B cell (primary cell): Measurements from ENCODE around the gene RTL1. TPM values are rescaled to one million over a fixed set of nuclear protein-coding genes. Genes with fewer than 3 reads are reported as not detected.

Experiments
- ATAC-seq: fragments of 200-7000 bp; cut with Tn5 transposase; one replicate; pipeline ENCODE4 v1.10.0; 2021; ENCODE audit warnings: low read depth, mild to moderate bottlenecking, moderate number of reproducible peaks, moderate library complexity
- CTCF ChIA-PET: fragments of 350-600 bp; sonication (Branson Sonifier 250); formaldehyde crosslinking; loops from one replicate; lab custom pipeline; 2021; ENCODE audit warnings: antibody characterized with exemption, inconsistent platforms; lab: Charles Lee
- POLR2A ChIA-PET: fragments of 350-600 bp; sonication (Branson Sonifier 250); formaldehyde crosslinking; loops from one replicate; lab custom pipeline; 2021; ENCODE audit warnings: antibody characterized with exemption; lab: Charles Lee
- DNase-seq: peaks from one replicate; pipeline ENCODE4 v3.0.0; 2013
- H2AFZ ChIP-seq: 2 replicates; pipeline ENCODE4 v1.6.1; 2012; ENCODE audit warnings: mild to moderate bottlenecking, low read depth, low read length; ENCODE audit not compliant: insufficient read depth, poor library complexity, severe bottlenecking
- H3K27ac ChIP-seq, 2 donors: 1 replicate in 1 of 2; 2 replicates in 1 of 2; pipeline ENCODE4 v1.5.1; 2012 to 2013; ENCODE audit warnings: low read length in 2 of 2, mild to moderate bottlenecking in 2 of 2, moderate library complexity in 1 of 2
- H3K27me3 ChIP-seq, 4 experiments: fragments of 200-600 bp in 1 of 4; sonication (generic) in 1 of 4; replicated peaks in 1 of 4; 1 replicate in 2 of 4; 2 replicates in 2 of 4; pipeline versions ENCODE4 v1.6.1 to v1.7.0; 2013 to 2016; ENCODE audit warnings: low read length in 3 of 4, mild to moderate bottlenecking in 2 of 4, mixed read lengths in 1 of 4, moderate library complexity in 1 of 4; ENCODE audit not compliant: insufficient read depth in 4 of 4, control insufficient read depth in 3 of 4; ENCODE audit errors: control extremely low read depth in 1 of 4
- H3K36me3 ChIP-seq, 2 experiments: replicated peaks in 1 of 2; 1 replicate in 1 of 2; 2 replicates in 1 of 2; pipeline versions ENCODE4 v1.6.1 to v1.7.1; 2013; ENCODE audit warnings: low read length in 1 of 2; ENCODE audit not compliant: insufficient read depth in 2 of 2, control insufficient read depth in 1 of 2; ENCODE audit errors: control extremely low read depth in 1 of 2, extremely low read depth in 1 of 2
- H3K4me1 ChIP-seq, 2 donors: fragments of 200-600 bp in 1 of 2; sonication (generic) in 1 of 2; 1 replicate in 1 of 2; 2 replicates in 1 of 2; pipeline versions ENCODE4 v1.5.1 to v1.6.1; 2013 to 2017; ENCODE audit warnings: low read length in 2 of 2; ENCODE audit not compliant: control insufficient read depth in 2 of 2, insufficient read depth in 2 of 2
- H3K4me2 ChIP-seq: replicated peaks from 2 replicates; pipeline ENCODE3; 2012; ENCODE audit warnings: mild to moderate bottlenecking, low read depth, low read length; ENCODE audit not compliant: poor library complexity, severe bottlenecking
- H3K4me3 ChIP-seq, 5 experiments: fragments of 200-600 bp in 1 of 5; sonication (generic) in 1 of 5; 1 replicate in 3 of 5; 2 replicates in 2 of 5; pipeline versions ENCODE4 v1.5.1 to v1.7.0; 2011 to 2016; ENCODE audit warnings: low read length in 4 of 5, mild to moderate bottlenecking in 4 of 5, low read depth in 2 of 5, control low read depth in 1 of 5, moderate library complexity in 1 of 5; ENCODE audit not compliant: insufficient read depth in 1 of 5; ENCODE audit errors: control extremely low read depth in 1 of 5, extremely low read depth in 1 of 5
- H3K79me2 ChIP-seq: fragments of 200-600 bp; sonication (generic); one replicate; pipeline ENCODE4 v1.6.0; 2016; ENCODE audit warnings: low read length; ENCODE audit not compliant: control insufficient read depth, insufficient read depth
- H3K9ac ChIP-seq: fragments of 200-600 bp; sonication (generic); 2 replicates; pipeline ENCODE4 v1.6.1; 2017; ENCODE audit warnings: mild to moderate bottlenecking, low read length, moderate library complexity
- H3K9me3 ChIP-seq, 3 donors: one replicate each; pipeline versions ENCODE4 v1.6.1 to v1.7.1; 2013; ENCODE audit warnings: low read length in 2 of 3; ENCODE audit not compliant: control insufficient read depth in 2 of 3, insufficient read depth in 1 of 3; ENCODE audit errors: control extremely low read depth in 1 of 3
- H4K20me1 ChIP-seq: 2 replicates; pipeline ENCODE4 v1.6.0; 2012; ENCODE audit warnings: mild to moderate bottlenecking, low read length; ENCODE audit not compliant: insufficient read depth, control insufficient read depth, poor library complexity, severe bottlenecking
- H3K27ac Mint-ChIP-seq: one replicate; pipeline ENCODE4 v1.8.0; 2021; ENCODE audit warnings: mixed read lengths
- H3K27me3 Mint-ChIP-seq: one replicate; pipeline ENCODE4 v1.8.0; 2021; ENCODE audit warnings: mixed read lengths
- H3K4me1 Mint-ChIP-seq: one replicate; pipeline ENCODE4 v1.8.0; 2021; ENCODE audit warnings: mixed read lengths
- H3K4me3 Mint-ChIP-seq: one replicate; pipeline ENCODE4 v1.8.0; 2021; ENCODE audit warnings: mixed read lengths
- H3K9me3 Mint-ChIP-seq: one replicate; pipeline ENCODE4 v1.8.0; 2022; ENCODE audit warnings: mixed read lengths; ENCODE audit not compliant: insufficient read depth
- EZH2 ChIP-seq: IDR thresholded peaks from 2 replicates; pipeline ENCODE4 v1.6.1; 2012; ENCODE audit warnings: borderline replicate concordance, low read depth, mild to moderate bottlenecking, moderate library complexity, low read length; ENCODE audit not compliant: insufficient read depth, poor library complexity, severe bottlenecking
- WGBS: methylation state at CpG from one replicate; pipeline ENCODE4 v1.1.5; 2013; ENCODE audit warnings: missing lambda C conversion rate; ENCODE audit not compliant: insufficient coverage; 5-methylcytosine and 5-hydroxymethylcytosine counted together
- intact Hi-C: fragments of 100-400 bp; cut with micrococcal nuclease; formaldehyde crosslinking; loops from one replicate; pipeline ENCODE4 v1.10.0; 2022
- polyA plus RNA-seq: library from polyadenylated mRNA; depleted of rRNA; stranded (reverse); fragments of >200 nt; gene quantifications from 2 replicates; pipeline ENCODE4 v1.2.3, GENCODE V29; 2012
- total RNA-seq, 2 donors: library from RNA; stranded (reverse); fragments of 120-200 nt in 1 of 2; gene quantifications; 1 replicate in 1 of 2; 2 replicates in 1 of 2; pipeline versions ENCODE4 v1.2.3 to v1.2.4, GENCODE V29; 2013 to 2022
- TF ChIP-seq, protein P1 (sequence below): fragments of 200-600 bp; IDR thresholded peaks from one replicate; pipeline ENCODE4 v1.8.0; 2022; ENCODE audit warnings: antibody characterized with exemption, mild to moderate bottlenecking

Gene RTL1
- total and polyA plus RNA-seq, 2 donors (not counting 1 experiment from before 2014, with no cell fraction given) = not detected

- TF ChIP-seq, protein P1, sequence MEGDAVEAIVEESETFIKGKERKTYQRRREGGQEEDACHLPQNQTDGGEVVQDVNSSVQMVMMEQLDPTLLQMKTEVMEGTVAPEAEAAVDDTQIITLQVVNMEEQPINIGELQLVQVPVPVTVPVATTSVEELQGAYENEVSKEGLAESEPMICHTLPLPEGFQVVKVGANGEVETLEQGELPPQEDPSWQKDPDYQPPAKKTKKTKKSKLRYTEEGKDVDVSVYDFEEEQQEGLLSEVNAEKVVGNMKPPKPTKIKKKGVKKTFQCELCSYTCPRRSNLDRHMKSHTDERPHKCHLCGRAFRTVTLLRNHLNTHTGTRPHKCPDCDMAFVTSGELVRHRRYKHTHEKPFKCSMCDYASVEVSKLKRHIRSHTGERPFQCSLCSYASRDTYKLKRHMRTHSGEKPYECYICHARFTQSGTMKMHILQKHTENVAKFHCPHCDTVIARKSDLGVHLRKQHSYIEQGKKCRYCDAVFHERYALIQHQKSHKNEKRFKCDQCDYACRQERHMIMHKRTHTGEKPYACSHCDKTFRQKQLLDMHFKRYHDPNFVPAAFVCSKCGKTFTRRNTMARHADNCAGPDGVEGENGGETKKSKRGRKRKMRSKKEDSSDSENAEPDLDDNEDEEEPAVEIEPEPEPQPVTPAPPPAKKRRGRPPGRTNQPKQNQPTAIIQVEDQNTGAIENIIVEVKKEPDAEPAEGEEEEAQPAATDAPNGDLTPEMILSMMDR = no peak
- TF ChIP-seq EZH2 = no peak
- no peaks in the 10 kb centered on the region for H3K9me3 ChIP-seq
- H2AFZ ChIP-seq = no peak overlapping the region
- POLR2A ChIA-PET = no interaction called here
- DNase-seq (no peak), ATAC-seq (no peak)
- Mint-ChIP-seq H3K27ac (no peak overlapping the region), H3K4me3 (no peak overlapping the region), H3K9me3 (no peaks in the 10 kb centered on the region), H3K4me1 (no peaks in the 10 kb centered on the region), H3K27me3 (no peaks in the 10 kb centered on the region)
- no peak overlapping the region for H3K9ac ChIP-seq
- no peak overlapping the region for H3K4me2 ChIP-seq
- no peaks in the 10 kb centered on the region for H3K79me2 ChIP-seq
- no peaks in the 10 kb centered on the region for H4K20me1 ChIP-seq
- CTCF ChIA-PET = no interaction called here
- no peaks in the 10 kb centered on the region for H3K27me3 ChIP-seq
- WGBS = no CpG with 5 or more reads among the region's 2 CpGs
- intact Hi-C loops = no loop called here
- H3K36me3 ChIP-seq = no peaks in the 10 kb centered on the region
- H3K4me1 ChIP-seq = no peaks in the 10 kb centered on the region
- H3K27ac ChIP-seq = no peak overlapping the region
- H3K4me3 ChIP-seq = no peak overlapping the region
These were observed 12.0 kb upstream of the RTL1 start for GRCh38 chr14:100915560-100915959.

- H3K4me3 Mint-ChIP-seq = no peak overlapping the region
- H3K4me1 Mint-ChIP-seq = no peaks in the 10 kb centered on the region
- Histone ChIP-seq H3K27me3 (no peaks in the 10 kb centered on the region), H3K36me3 (no peaks in the 10 kb centered on the region), H3K9ac (no peak overlapping the region), H4K20me1 (no peaks in the 10 kb centered on the region), H3K27ac (no peak overlapping the region), H3K4me1 (no peaks in the 10 kb centered on the region), H3K4me3 (no peak overlapping the region), H3K4me2 (no peak overlapping the region), H3K9me3 (no peaks in the 10 kb centered on the region), H3K79me2 (no peaks in the 10 kb centered on the region), H2AFZ (no peak overlapping the region)
- intact Hi-C loops = no loop called here
- TF ChIP-seq, protein P1 = no peak
- no peak for TF ChIP-seq EZH2
- no peak for ATAC-seq
- no peaks in the 10 kb centered on the region for H3K9me3 Mint-ChIP-seq
- CTCF ChIA-PET = no interaction called here
- no peak for DNase-seq
- 100% methylated on average over 2 of the region's 3 CpGs for WGBS
- no peaks in the 10 kb centered on the region for H3K27me3 Mint-ChIP-seq
- H3K27ac Mint-ChIP-seq = no peak overlapping the region
- POLR2A ChIA-PET = no interaction called here
These were observed 11.1 kb upstream of the RTL1 start for GRCh38 chr14:100914597-100915021.
